GM18517 (cell line): ENCODE measurements around the gene DZIP3.
"Not testable (repeated sequence)": the region's sequence is repeated elsewhere in the genome, so short reads cannot be mapped to it uniquely, and the experiment has no call there.

ENCODE experiments used
- ATAC-seq: cut with Tn5 transposase; IDR thresholded peaks from one replicate; pipeline ENCODE4 v1.9.1; 2021; ENCODE audit warnings: mild to moderate bottlenecking, moderate library complexity; ENCODE audit not compliant: unreplicated experiment

Gene DZIP3

GRCh38 chr3:108599677-108600409 is 10.3 kb downstream of the DZIP3 start:
- no peak for ATAC-seq

GRCh38 chr3:108602249-108602934 is 12.9 kb downstream of the DZIP3 start:
- ATAC-seq: peak; percentile 62

- no peak for ATAC-seq
These were observed 13.4 kb downstream of the DZIP3 start for GRCh38 chr3:108602935-108603294.

GRCh38 chr3:108603691-108604090 is 14.2 kb downstream of the DZIP3 start:
- ATAC-seq: no peak

- ATAC-seq: no peak
These were observed 15.5 kb downstream of the DZIP3 start for GRCh38 chr3:108605028-108605427.

- no peak for ATAC-seq
These were observed 16.0 kb downstream of the DZIP3 start for GRCh38 chr3:108605491-108605890.

GRCh38 chr3:108608750-108609149 is 19.2 kb downstream of the DZIP3 start:
- ATAC-seq: no peak

- ATAC-seq: no peak
These were observed 21.1 kb downstream of the DZIP3 start for GRCh38 chr3:108610651-108611050.

GRCh38 chr3:108616090-108616489 is 26.6 kb downstream of the DZIP3 start:
- ATAC-seq: not testable (repeated sequence)

GRCh38 chr3:108620250-108620649 is 30.7 kb downstream of the DZIP3 start:
- ATAC-seq: no peak

- ATAC-seq: no peak
These were observed 34.0 kb downstream of the DZIP3 start for GRCh38 chr3:108623504-108623903.

GRCh38 chr3:108629974-108630373 is 40.5 kb downstream of the DZIP3 start:
- no peak for ATAC-seq

- ATAC-seq: no peak
These were observed 53.0 kb downstream of the DZIP3 start for GRCh38 chr3:108642526-108642925.

- no peak for ATAC-seq
These were observed 55.8 kb downstream of the DZIP3 start for GRCh38 chr3:108645364-108645763.

- ATAC-seq: not testable (repeated sequence)
These were observed 66.1 kb downstream of the DZIP3 start for GRCh38 chr3:108655664-108656063.

- ATAC-seq: no peak
These were observed 72.2 kb downstream of the DZIP3 start for GRCh38 chr3:108661699-108662098.

- ATAC-seq: no peak
These were observed 72.7 kb downstream of the DZIP3 start for GRCh38 chr3:108662142-108662738.

- no peak for ATAC-seq
These were observed 74.7 kb downstream of the DZIP3 start for GRCh38 chr3:108664266-108664665.

- ATAC-seq: no peak
These were observed 77.8 kb downstream of the DZIP3 start for GRCh38 chr3:108667312-108667711.

- no peak for ATAC-seq
These were observed 79.7 kb downstream of the DZIP3 start for GRCh38 chr3:108669208-108669607.

- no peak for ATAC-seq
These were observed 83.2 kb downstream of the DZIP3 start for GRCh38 chr3:108672701-108673100.

- no peak for ATAC-seq
These were observed 84.6 kb downstream of the DZIP3 start for GRCh38 chr3:108673988-108674661.
